ENCODE measurements around the gene SUV39H2.
"Not testable (repeated sequence)": the region's sequence is repeated elsewhere in the genome, so short reads cannot be mapped to it uniquely, and the experiment has no call there.

The SUV39H2 gene

DNA sequence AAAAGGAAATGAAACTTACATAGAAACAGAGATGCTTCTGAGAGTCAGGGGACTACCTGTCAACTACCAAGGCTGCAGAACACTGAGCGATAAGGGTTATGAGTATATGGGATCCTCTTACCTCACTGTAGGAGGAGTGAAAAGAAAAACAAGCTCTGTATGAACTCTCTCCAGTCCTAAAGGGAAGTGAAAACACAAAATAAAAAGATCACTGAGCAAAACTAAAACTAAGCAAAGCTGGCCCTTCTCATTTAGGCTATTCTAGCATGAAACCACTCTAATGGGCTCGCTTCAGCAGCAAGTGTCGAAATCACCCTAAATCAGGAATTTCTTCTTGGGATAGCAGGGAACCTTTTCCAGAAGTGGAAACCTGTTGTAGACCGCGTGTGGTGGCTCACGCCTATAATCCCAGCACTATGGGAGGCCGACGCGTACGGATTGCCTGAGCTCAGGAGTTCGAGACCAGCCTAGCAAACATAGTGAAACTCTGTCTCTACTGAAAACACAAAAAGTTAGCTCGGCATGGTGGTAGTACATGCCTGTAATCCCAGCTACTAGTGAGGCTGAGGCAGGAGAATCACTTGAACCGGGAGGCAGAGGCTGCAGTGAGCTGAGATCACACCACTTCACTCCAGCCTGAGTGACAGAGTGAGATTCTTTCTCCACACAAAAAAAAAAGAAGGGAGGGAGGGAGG is 48.2 kb downstream of the SUV39H2 start:
- no peak for DNase-seq (ENCODE audit: low read depth, low spot score)

DNA sequence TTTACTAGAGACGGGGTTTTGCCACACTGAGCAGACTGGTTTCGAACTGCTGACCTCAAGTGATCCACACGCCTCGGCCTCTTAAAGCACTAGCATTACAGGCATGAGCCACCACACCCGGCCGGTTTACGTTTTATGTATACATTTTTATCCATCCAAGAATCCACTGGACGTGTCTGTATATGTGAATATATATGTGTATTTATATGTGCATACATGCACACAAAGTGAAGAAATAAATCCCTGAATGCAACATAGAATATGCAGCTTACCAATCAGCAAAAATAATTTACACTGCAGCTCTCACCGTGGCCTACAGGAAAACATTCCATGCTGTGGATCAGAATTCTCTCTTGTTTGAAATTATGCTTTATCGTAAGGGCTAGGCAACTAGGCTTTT is 51.9 kb downstream of the SUV39H2 start:
- no peak for DNase-seq (ENCODE audit: low read depth, low spot score)

GRCh38 chr10:14936584-14936983 is 57.9 kb downstream of the SUV39H2 start:
- DNase-seq (ENCODE audit: low read depth, low spot score), result no peak

DNA sequence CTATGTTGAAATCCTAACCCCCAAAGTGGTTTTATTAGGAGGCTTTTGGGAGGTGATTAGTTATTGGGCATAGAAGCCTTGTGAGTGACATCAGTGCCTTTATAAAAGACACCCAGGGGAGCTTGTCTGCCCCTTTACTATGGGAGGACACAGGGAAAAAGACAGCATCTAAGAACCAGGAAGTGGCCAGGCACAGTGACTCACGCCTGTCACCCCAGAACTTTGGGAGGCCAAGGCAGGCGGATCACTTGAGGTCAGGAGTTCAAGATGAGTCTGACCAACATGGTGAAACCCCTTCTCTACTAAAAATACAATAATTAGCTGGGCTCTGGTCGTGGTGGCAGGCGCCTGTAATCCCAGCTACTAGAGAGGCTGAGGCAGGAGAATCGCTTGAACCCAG is 60.3 kb downstream of the SUV39H2 start:
- not testable (repeated sequence) for DNase-seq (ENCODE audit: low read depth, low spot score)

DNA sequence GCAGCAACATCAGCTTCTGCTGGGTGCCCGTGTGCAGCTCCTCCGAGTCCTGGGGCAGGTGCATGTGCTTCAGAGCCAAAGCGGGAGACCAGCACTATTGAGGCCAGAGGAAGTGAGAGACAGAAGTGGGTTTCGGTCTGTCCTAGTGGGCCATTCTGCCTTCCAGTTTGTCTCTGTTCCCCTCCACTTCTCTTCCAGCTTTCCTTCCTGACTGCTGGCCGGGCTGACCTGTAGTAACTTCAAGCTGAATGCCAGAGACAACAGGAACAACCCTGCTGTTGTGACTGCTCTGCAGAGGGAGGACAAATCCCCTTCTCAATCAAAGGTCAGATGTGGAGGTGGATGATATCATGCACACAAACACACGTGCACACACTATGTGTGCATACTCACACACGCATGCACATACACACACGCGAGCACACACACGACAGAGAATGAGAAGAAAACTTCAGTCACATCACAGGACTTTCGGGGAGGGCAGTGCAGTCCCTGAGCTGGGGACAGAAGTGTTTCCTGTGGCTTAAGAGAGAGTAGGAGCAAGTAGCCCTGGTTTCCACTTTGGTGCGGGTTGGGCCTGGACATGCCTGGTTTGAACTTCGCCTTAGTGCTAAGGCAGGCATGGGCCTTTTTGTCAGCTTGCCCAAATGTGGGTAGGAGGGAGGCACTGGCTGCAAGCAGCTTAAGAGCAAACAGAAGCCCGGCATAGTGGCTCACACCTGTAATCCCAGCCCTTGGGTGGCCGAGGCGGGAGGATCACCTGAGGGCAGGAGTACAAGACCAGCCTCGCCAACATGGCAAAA is 63.7 kb downstream of the SUV39H2 start:
- DNase-seq (ENCODE audit: low read depth, low spot score), result not testable (repeated sequence)

GRCh38 chr10:14942950-14943338 is 64.3 kb downstream of the SUV39H2 start:
- not testable (repeated sequence) for DNase-seq (ENCODE audit: low read depth, low spot score)

DNA sequence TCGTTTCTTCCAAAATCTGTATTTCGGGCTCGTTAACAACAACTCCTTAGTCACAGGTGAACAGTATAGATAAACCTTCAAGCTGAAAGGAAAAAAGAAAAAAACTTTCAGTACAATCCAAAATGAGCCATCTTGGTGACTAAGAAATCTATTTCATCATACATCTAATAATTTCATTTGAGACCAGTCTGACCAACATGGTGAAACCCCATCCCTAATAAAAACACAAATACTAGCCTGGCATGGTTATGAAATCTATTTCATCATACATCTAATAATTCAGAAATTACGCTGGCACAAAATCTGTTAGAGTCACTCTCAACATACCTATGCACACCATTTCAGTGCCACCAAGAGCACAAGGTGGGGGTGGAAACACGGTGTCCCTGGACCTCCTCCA is 66.4 kb downstream of the SUV39H2 start:
- no peak for DNase-seq (ENCODE audit: low read depth, low spot score)

GRCh38 chr10:14947268-14947667 is 68.6 kb downstream of the SUV39H2 start:
- DNase-seq (ENCODE audit: low read depth, low spot score), result no peak

- DNase-seq (ENCODE audit: low read depth, low spot score), result no peak
These were observed 70.6 kb downstream of the SUV39H2 start for GRCh38 chr10:14949291-14949690.

DNA sequence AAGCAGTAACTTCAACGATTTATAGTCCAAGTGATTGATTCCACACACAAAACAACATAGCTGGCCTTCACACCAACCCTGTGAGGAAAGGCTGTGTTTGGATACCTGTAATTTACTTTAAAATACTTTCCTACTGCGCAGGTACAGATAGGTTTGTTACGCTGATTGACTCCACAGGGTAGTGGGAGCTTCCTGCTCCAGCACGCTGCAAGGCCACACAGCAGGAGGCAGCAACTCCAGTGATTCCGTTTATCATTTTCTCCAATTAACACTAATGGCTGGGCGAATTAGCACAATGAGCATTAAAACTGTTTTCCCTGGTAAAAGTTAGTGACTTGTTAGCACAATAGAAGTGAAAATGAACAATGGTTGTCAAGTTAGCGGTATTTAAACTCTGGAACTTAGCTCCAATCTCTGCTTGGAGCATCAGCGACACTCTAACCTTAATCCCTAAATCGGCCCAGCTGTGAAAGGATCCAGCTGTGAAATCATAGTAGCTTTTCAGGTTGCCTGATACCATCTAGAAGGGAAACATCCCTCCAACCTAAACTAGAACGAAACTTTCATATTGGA is 74.3 kb downstream of the SUV39H2 start:
- no peak for DNase-seq (ENCODE audit: low read depth, low spot score)

DNA sequence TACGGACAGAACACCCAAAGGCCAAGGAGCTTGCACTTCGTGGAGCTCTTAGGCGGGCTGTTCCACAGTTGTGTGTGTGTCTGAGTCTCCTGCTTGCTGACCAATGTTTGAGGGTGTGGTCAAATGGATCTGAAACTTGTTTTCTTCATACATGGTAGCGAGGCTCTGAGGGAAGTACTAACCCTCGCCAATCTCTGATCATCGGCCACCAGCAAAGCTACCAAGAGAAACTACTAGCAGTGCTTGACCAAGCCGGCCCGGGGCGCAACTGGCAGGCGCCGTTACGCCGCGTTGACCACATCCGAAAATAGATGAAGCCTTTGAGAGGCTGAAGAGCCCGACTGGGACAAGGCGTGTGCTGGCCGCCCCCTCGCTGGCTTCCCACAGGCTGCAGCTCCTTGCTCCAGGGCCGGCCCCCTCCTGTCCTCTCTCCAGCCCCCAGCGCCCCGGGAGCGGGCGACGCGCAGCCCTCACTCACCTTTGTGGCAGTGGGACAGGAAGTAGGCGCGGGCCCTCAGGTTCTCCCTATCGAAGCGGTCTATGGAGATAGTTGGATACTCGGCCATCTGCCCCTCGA is 74.8 kb downstream of the SUV39H2 start:
- DNase-seq (ENCODE audit: low read depth, low spot score), result no peak
